HAP-1 (cell line): ENCODE measurements around the gene CDRT15L2.
"Not testable (repeated sequence)": the region's sequence is repeated elsewhere in the genome, so short reads cannot be mapped to it uniquely, and the experiment has no call there.

Source experiments
- DNase-seq, 2 experiments: peaks; one replicate each; pipeline ENCODE4 v3.0.0-alpha.2; 2016 to 2020; ENCODE audit warnings: low spot score in 2 of 2
- H3K27me3 ChIP-seq: fragments of 250-450 bp; sonication (Bioruptor Pico); 2 replicates; pipeline ENCODE4 v1.5.1; 2020; ENCODE audit warnings: low read depth, mild to moderate bottlenecking, moderate library complexity
- H3K36me3 ChIP-seq: fragments of 250-450 bp; sonication (Bioruptor Pico); replicated peaks from 2 replicates; pipeline ENCODE4 v1.5.1; 2020; ENCODE audit warnings: mild to moderate bottlenecking
- H3K4me1 ChIP-seq: fragments of 250-450 bp; sonication (Bioruptor Pico); 2 replicates; pipeline ENCODE4 v1.5.1; 2020; ENCODE audit warnings: mild to moderate bottlenecking
- H3K4me3 ChIP-seq: fragments of 250-450 bp; sonication (Bioruptor Pico); 2 replicates; pipeline ENCODE4 v1.5.1; 2020; ENCODE audit warnings: mild to moderate bottlenecking, moderate library complexity
- H3K9me3 ChIP-seq: fragments of 250-450 bp; sonication (Bioruptor Pico); 2 replicates; pipeline ENCODE4 v1.5.1; 2020; ENCODE audit warnings: mild to moderate bottlenecking, moderate library complexity
- in situ Hi-C: fragments of 300-500 bp; cut with MboI; formaldehyde crosslinking; loops from 3 replicates; pipeline ENCODE4 v1.14.3; 2020; ENCODE audit warnings: low sequenced_read_pairs, inconsistent platforms, mixed read lengths

Gene CDRT15L2

GRCh38 chr17:20611309-20611708 is 31.8 kb downstream of the CDRT15L2 start:
- in situ Hi-C loops = no loop called here
- Histone ChIP-seq H3K9me3 (no peaks in the 10 kb centered on the region), H3K27me3 (no peaks in the 10 kb centered on the region), H3K4me1 (no peaks in the 10 kb centered on the region), H3K4me3 (no peak overlapping the region), H3K36me3 (no peaks in the 10 kb centered on the region)
- no peak for DNase-seq

- in situ Hi-C loops = no loop called here
- no peak for DNase-seq
- no peaks in the 10 kb centered on the region for H3K27me3 ChIP-seq
- H3K36me3 ChIP-seq = no peaks in the 10 kb centered on the region
- H3K9me3 ChIP-seq = no peaks in the 10 kb centered on the region
- H3K4me3 ChIP-seq = no peak overlapping the region
- no peaks in the 10 kb centered on the region for H3K4me1 ChIP-seq
These were observed 33.1 kb downstream of the CDRT15L2 start for GRCh38 chr17:20612635-20613034.

DNA sequence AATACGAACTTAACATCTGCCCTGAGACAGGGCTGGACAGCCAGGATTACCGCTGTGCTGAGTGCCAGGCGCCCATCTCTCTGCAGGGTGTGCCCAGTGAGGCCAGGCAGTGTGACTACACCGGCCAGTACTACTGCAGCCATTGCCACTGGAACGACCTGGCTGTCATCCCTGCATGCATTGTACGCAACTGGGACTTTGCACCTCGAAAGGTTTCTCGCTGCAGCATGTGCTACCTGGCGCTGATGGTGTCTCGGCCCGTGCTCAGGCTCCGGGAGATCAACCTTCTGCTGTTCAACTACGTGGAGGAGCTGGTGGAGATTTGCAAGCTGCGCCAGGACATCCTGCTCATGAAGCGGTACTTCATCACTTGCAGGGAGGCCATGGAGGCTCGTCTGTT is 33.7 kb downstream of the CDRT15L2 start:
- H3K4me3 ChIP-seq = no peak overlapping the region
- no peaks in the 10 kb centered on the region for H3K4me1 ChIP-seq
- in situ Hi-C loops = no loop called here
- no peaks in the 10 kb centered on the region for H3K27me3 ChIP-seq
- H3K9me3 ChIP-seq = no peaks in the 10 kb centered on the region
- DNase-seq = no peak
- H3K36me3 ChIP-seq = no peaks in the 10 kb centered on the region

DNA sequence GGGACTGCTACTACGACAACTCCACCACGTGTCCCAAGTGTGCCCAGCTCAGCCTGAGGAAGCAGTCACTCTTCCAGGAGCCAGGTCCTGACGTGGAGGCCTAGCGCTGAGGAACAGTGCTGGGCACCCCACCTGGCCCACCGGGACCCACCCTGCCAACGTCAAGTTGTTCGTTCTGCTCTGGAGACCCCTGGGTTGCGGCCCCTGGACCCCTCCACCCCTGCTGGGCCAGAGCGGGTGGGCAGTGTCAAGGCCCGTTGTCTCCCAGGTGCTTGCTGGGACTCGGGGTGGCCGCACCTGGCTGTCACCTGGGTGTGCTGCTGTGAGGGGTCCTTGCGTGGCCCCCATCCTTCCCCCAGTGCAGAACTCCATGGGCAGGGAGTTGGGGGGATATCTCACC is 34.4 kb downstream of the CDRT15L2 start:
- in situ Hi-C loops = no loop called here
- Histone ChIP-seq H3K36me3 (no peaks in the 10 kb centered on the region), H3K27me3 (no peaks in the 10 kb centered on the region), H3K4me3 (no peak overlapping the region), H3K9me3 (no peaks in the 10 kb centered on the region), H3K4me1 (no peaks in the 10 kb centered on the region)
- DNase-seq = no peak

DNA sequence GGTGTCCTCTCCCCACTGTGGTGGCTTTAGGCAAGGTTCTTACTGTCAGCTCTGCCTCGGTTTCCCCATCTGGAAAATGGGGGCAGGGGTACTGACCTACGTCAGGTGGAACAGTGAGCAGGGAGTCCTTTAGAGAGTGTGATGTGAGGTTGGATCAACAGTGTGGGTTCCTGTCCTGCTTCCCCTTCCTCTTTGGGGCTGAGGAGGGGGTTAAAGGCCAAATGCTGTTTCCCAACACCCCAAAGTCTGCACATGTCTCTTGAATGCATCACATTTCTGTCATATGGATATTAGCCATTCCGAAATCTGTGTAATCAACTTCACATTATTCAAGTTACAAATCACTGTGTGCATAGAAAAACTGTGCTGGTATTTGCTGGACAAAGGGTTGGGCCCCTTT is 35.9 kb downstream of the CDRT15L2 start:
- DNase-seq, H3K27me3 ChIP-seq, H3K9me3 ChIP-seq, H3K36me3 ChIP-seq, H3K4me1 ChIP-seq, in situ Hi-C loops, H3K4me3 ChIP-seq: not testable (repeated sequence)
